GM12878 (cell line): ENCODE data around the gene MRPS35.

ENCODE experiments used
- BRCA1 ChIP-seq: IDR thresholded peaks from 2 replicates; pipeline ENCODE4 v1.6.1; 2011; ENCODE audit warnings: low read depth, low read length, improper control_type of control experiment
- CTCF ChIP-seq, 3 experiments: IDR thresholded peaks in 2 of 3; conservative IDR thresholded peaks in 1 of 3; 2 replicates each; pipeline ENCODE4 v1.5.1; 2011; ENCODE audit warnings: low read depth in 3 of 3, low read length in 3 of 3, mild to moderate bottlenecking in 3 of 3, control low read depth in 2 of 3, moderate library complexity in 2 of 3, inconsistent platforms in 1 of 3, mixed read lengths in 1 of 3; ENCODE audit not compliant: control insufficient read depth in 2 of 3, insufficient read depth in 1 of 3; ENCODE audit errors: extremely low read depth in 1 of 3
- JUND ChIP-seq: IDR thresholded peaks from 2 replicates; pipeline ENCODE4 v1.6.1; 2012; ENCODE audit warnings: low read depth, mild to moderate bottlenecking, low read length, improper control_type of control experiment, moderate library complexity
- ZSCAN29 ChIP-seq: fragments of 450-650 bp; IDR thresholded peaks from 2 replicates; pipeline ENCODE4 v1.6.1; 2017; ENCODE audit warnings: mild to moderate bottlenecking, moderate library complexity
- TF ChIP-seq, protein P1 (sequence below): fragments of 450-650 bp; IDR thresholded peaks from 2 replicates; pipeline ENCODE4 v1.6.1; 2017; ENCODE audit warnings: low read depth, mild to moderate bottlenecking, moderate library complexity

DNA sequence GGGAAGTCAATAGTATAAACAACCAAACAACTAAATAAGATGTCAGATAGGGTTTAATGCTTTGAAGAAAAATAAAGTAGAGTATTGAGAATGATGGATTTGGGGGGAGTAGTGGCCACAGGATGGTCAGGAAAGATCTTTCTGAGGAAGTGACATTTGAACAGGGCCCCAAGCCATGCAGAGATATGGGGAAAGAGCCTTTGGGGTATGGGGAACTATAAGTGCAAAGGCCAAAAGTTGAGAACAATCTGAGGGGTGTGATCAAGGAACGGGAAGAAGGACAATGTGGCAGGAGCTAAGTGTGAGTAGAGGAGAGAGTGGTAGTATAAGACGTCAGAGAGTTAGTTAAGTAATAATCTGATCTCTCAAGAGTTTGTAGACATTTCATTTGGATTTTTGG is 1.3 kb downstream of the MRPS35 start:
- TF ChIP-seq BRCA1 = no peak
- TF ChIP-seq, protein P1, sequence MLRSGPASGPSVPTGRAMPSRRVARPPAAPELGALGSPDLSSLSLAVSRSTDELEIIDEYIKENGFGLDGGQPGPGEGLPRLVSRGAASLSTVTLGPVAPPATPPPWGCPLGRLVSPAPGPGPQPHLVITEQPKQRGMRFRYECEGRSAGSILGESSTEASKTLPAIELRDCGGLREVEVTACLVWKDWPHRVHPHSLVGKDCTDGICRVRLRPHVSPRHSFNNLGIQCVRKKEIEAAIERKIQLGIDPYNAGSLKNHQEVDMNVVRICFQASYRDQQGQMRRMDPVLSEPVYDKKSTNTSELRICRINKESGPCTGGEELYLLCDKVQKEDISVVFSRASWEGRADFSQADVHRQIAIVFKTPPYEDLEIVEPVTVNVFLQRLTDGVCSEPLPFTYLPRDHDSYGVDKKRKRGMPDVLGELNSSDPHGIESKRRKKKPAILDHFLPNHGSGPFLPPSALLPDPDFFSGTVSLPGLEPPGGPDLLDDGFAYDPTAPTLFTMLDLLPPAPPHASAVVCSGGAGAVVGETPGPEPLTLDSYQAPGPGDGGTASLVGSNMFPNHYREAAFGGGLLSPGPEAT = no peak
- TF ChIP-seq CTCF (IDR thresholded peaks at IDR 0.05 in 2 of 3, conservative IDR thresholded peaks at IDR 0.05 in 1 of 3; ENCODE audit: control insufficient read depth in 2 of 3, extremely low read depth in 1 of 3, insufficient read depth in 1 of 3, low read depth in 3 of 3, low read length in 3 of 3) = no peak
- no peak for TF ChIP-seq ZSCAN29
- TF ChIP-seq JUND = no peak
